ENCODE data around the gene SLC44A4. TPM values are rescaled to one million over a fixed set of nuclear protein-coding genes. Genes with fewer than 3 reads are reported as not detected.
"Not testable (repeated sequence)": the region's sequence is repeated elsewhere in the genome, so short reads cannot be mapped to it uniquely, and the experiment has no call there.

Gene SLC44A4
- polyA plus RNA-seq, 1 of the 3 experiments (the other 2 are of a cell fraction) = 0.26 TPM

DNA sequence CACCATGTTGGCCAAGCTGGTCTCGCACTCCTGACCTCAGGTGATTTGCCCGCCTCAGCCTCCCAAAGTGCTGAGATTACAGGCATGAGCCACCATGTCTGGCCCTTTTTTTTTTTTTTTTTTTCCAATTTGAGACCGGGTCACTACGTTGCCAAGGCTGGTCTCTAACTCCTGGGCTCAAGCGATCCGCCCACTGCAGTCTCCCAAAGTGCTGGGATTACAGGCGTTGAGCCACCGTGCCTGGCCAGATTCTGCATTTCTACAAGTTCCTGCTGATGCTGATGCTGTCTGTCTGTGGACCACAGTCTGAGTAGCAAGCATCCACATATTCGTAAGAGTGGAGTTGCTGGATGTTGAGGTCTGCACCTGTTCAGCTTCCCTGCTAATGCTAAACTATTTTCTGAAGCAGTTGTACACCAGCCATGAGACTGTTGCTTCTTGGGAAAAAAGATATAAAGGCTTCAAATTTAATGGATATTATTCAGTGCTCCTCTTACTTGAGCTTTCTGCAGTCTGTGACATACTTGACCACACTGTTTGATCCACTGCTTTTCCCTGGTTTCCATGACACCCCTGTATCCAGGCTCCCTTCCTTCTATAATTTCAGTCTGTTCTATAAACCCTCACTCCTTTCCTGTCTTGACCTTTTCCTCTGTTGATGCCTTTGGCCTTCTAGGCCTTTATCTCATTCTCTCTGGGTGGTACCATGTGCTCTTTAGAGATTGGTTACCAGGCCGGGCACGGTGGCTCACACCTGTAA lies 33.2 kb upstream of the SLC44A4 start:
- Histone ChIP-seq H3K9me3 (no peaks in the 10 kb centered on the region), H3K36me3 (replicated peaks in 1 of 2; ENCODE audit: control insufficient read depth in 1 of 2, insufficient read depth in 2 of 2, low read length in 1 of 2) (no peaks in the 10 kb centered on the region), H4K20me1 (ENCODE audit: insufficient read depth) (no peaks in the 10 kb centered on the region), H2AFZ (ENCODE audit: low read depth) (no peak overlapping the region), H3K4me3 (ENCODE audit: low read depth in 2 of 2, low read length in 1 of 2) (no peak overlapping the region), H3K9me2 (no peaks in the 10 kb centered on the region), H3K4me2 (no peak overlapping the region), H3F3A (replicated peaks; ENCODE audit: insufficient read depth) (peaks cover 25% of the 10 kb centered on the region), H3K79me2 (ENCODE audit: insufficient read depth) (no peaks in the 10 kb centered on the region), H3K4me1 (ENCODE audit: control insufficient read depth in 1 of 2, insufficient read depth in 2 of 2, low read depth in 1 of 2, low read length in 1 of 2) (0 out of 4 replicates have a peak, but pooled peaks cover 0 to 4% of the 10 kb centered on the region in 2 experiments), H3K27me3 (ENCODE audit: insufficient read depth) (no peaks in the 10 kb centered on the region), H3K9ac (no peak overlapping the region), H3K27ac (ENCODE audit: low read depth in 2 of 2, low read length in 1 of 2) (peak overlapping the region in 1 of 2 experiments; percentile 81; a peak in 2 of 4 replicates)
- CTCF ChIA-PET = no interaction called here
- no peak for TF ChIP-seq RAD21 (IDR thresholded peaks at IDR 0.05; ENCODE audit: low read length)
- TF ChIP-seq, protein P1, sequence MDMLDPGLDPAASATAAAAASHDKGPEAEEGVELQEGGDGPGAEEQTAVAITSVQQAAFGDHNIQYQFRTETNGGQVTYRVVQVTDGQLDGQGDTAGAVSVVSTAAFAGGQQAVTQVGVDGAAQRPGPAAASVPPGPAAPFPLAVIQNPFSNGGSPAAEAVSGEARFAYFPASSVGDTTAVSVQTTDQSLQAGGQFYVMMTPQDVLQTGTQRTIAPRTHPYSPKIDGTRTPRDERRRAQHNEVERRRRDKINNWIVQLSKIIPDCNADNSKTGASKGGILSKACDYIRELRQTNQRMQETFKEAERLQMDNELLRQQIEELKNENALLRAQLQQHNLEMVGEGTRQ (IDR thresholded peaks at IDR 0.05; ENCODE audit: borderline replicate concordance, low read depth, low read length) = no peak
- TF ChIP-seq RCOR1 (IDR thresholded peaks at IDR 0.05; ENCODE audit: low read length) = no peak
- TF ChIP-seq GABPA (IDR thresholded peaks at IDR 0.05; ENCODE audit: low read depth) = no peak
- TF ChIP-seq IRF3 (IDR thresholded peaks at IDR 0.05; ENCODE audit: low read depth, low read length) = no peak
- TF ChIP-seq PBX3 (IDR thresholded peaks at IDR 0.05) = no peak
- TF ChIP-seq GATA2 (CRISPR knock-in tag; IDR thresholded peaks at IDR 0.05) = no peak
- no peak for TF ChIP-seq NFIC (IDR thresholded peaks at IDR 0.05; ENCODE audit: borderline replicate concordance)
- no peak for TF ChIP-seq ELF1 (IDR thresholded peaks at IDR 0.05)
- no peak for TF ChIP-seq REST (IDR thresholded peaks at IDR 0.05; ENCODE audit: low read depth, low read length)
- TF ChIP-seq TCF12 (IDR thresholded peaks at IDR 0.05) = no peak
- TF ChIP-seq JUND (IDR thresholded peaks at IDR 0.05) = no peak
- no peak for TF ChIP-seq POLR2AphosphoS5 (IDR thresholded peaks at IDR 0.05; ENCODE audit: low read depth, low read length)
- TF ChIP-seq MXI1 (IDR thresholded peaks at IDR 0.05; ENCODE audit: low read depth, low read length) = no peak
- WGBS (ENCODE audit: low lambda C conversion rate) = 85% methylated on average over 11 of the region's 11 CpGs
- DNase-seq = no peak
- POLR2A ChIA-PET = no interaction called here

DNA sequence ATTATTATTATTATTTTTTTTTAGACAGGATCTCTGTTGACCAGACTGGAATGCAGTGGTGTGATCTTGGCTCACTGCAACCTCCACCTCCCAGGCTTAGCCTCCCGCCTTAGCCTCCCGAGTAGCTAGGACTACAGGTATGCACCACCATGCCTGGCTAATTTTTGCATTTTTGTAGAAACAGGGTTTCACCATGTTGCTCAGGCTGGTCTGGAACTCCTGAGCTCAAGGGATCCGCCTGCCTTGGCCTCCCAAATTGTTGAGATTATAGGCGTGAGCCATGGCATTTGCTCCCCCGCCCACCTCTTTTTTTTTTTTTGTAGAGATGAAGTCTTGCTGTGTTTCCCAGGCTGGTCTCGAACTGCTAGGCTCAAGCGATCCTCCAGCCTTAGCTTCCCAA lies 30.5 kb upstream of the SLC44A4 start:
- not testable (repeated sequence) for H3K9me3 ChIP-seq; H3K27me3 ChIP-seq (ENCODE audit: insufficient read depth); H3K4me1 ChIP-seq (ENCODE audit: control insufficient read depth in 1 of 2, insufficient read depth in 2 of 2, low read depth in 1 of 2, low read length in 1 of 2); H3K4me3 ChIP-seq (ENCODE audit: low read depth in 2 of 2, low read length in 1 of 2); H3K36me3 ChIP-seq (replicated peaks in 1 of 2; ENCODE audit: control insufficient read depth in 1 of 2, insufficient read depth in 2 of 2, low read length in 1 of 2); DNase-seq; H3K9ac ChIP-seq; H3K9me2 ChIP-seq; H4K20me1 ChIP-seq (ENCODE audit: insufficient read depth); H3K79me2 ChIP-seq (ENCODE audit: insufficient read depth); H2AFZ ChIP-seq (ENCODE audit: low read depth); H3K4me2 ChIP-seq
- Histone ChIP-seq H3K27ac (ENCODE audit: low read depth in 2 of 2, low read length in 1 of 2) (peak overlapping the region in 1 of 2 experiments; percentile 2; a peak in 1 of 4 replicates), H3F3A (replicated peaks; ENCODE audit: insufficient read depth) (peaks cover 25% of the 10 kb centered on the region)
- POLR2A ChIA-PET = interaction anchor here (0.6 kb wide), 1 partner anchor 1062 kb away, joined by 3 read pairs; no protein-coding TSS in a partner anchor
- CTCF ChIA-PET = interaction anchor here (1.4 kb wide), 1 partner anchor 43 kb away, joined by 8 read pairs; no protein-coding TSS in a partner anchor
- WGBS (ENCODE audit: low lambda C conversion rate) = 67% methylated on average over 7 of the region's 7 CpGs
